K562 treated with DMSO at 1 percent for 24 hours (cell line): ENCODE data around the gene ACSM3. TPM values are rescaled to one million over a fixed set of nuclear protein-coding genes. Genes with fewer than 3 reads are reported as not detected.

Source experiments
- total RNA-seq: library from RNA; unstranded; fragments of 300-600 nt; gene quantifications from 2 replicates; pipeline ENCODE4 v1.2.3, GENCODE V29; 2022; ENCODE audit warnings: low read depth; ENCODE audit not compliant: insufficient read depth

ACSM3 gene
- 80.0 and 88.8 TPM in 2 replicates for total RNA-seq

GRCh38 chr16:20763461-20764232 is at the start of gene ACSM3:
Gene ACSM3, plus strand, starts transcription at chr16:20764014. Its CDS starts 6,021 bp downstream, at chr16:20770035.

GRCh38 chr16:20741554-20742285 is 22.1 kb upstream of the ACSM3 start, which contains the start of gene THUMPD1:
Gene THUMPD1, minus strand, starts transcription at chr16:20741818. Its CDS starts 79 bp downstream, at chr16:20741739.

GRCh38 chr16:20806168-20807050 is 42.6 kb downstream of the ACSM3 start, which contains the start of the genes ERI2 and REXO5:
Gene ERI2, minus strand, starts transcription at chr16:20806472. Its CDS starts 42 bp downstream, at chr16:20806430.
Gene REXO5, plus strand, starts transcription at chr16:20806527. Its CDS starts 427 bp downstream, at chr16:20806954.

Other genes starting within 250 kb of the ACSM3 start
- gene ACSM2B, start 187.6 kb upstream of the ACSM3 start, total RNA-seq: 1.6 and 2.0 TPM in 2 replicates
- gene ACSM1, start 66.3 kb upstream of the ACSM3 start, total RNA-seq: 1.3 and 1.6 TPM in 2 replicates
- gene THUMPD1, start 22.2 kb upstream of the ACSM3 start, total RNA-seq: 20.9 and 21.6 TPM in 2 replicates
- gene ERI2, start 42.5 kb downstream of the ACSM3 start, total RNA-seq: 30.5 and 35.6 TPM in 2 replicates
- gene REXO5, start 42.5 kb downstream of the ACSM3 start, total RNA-seq: 17.7 and 19.9 TPM in 2 replicates
- 3.2 and 3.6 TPM in 2 replicates for gene DCUN1D3, start 136.3 kb downstream of the ACSM3 start, total RNA-seq
- 41.5 and 52.3 TPM in 2 replicates for gene LYRM1, start 136.8 kb downstream of the ACSM3 start, total RNA-seq